C4-2B (cell line): ENCODE results near the gene ZCRB1.
"Not testable (repeated sequence)": the region's sequence is repeated elsewhere in the genome, so short reads cannot be mapped to it uniquely, and the experiment has no call there.

Source experiments
- CTCF ChIP-seq: fragments of 450-650 bp; conservative IDR thresholded peaks from 2 replicates; pipeline ENCODE4 v1.5.1; 2017; ENCODE audit warnings: mild to moderate bottlenecking
- ZFX ChIP-seq: fragments of 450-650 bp; IDR thresholded peaks from 2 replicates; pipeline ENCODE4 v1.6.1; 2017

GRCh38 chr12:42350021-42350407, 24.1 kb upstream of the ZCRB1 start:
- not testable (repeated sequence) for TF ChIP-seq CTCF, ZFX
